ENCODE results near the gene CBLB. TPM values are rescaled to one million over a fixed set of nuclear protein-coding genes. Genes with fewer than 3 reads are reported as not detected.
"Not testable (repeated sequence)": the region's sequence is repeated elsewhere in the genome, so short reads cannot be mapped to it uniquely, and the experiment has no call there.

CBLB gene
- total RNA-seq, 1 donor from 2014 or later = 19.8 TPM

DNA sequence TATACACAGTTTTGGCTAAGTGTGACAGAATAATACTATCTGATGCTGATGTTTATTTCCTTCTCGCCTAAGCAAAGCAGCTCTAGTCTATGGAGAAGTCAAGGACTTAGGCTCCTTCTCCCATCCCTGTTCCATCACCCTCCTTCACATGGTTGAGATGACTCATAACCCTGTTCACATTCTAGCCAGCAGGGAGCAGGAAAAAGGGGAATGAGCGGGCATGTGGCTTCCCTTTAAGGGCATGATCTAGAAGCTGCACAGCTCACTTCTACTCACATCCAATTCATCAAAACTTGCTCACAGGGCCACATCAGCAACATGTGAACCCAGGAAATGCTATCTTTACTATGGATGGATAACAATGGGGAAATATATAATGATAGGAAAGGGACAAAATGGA, 40.9 kb downstream of the CBLB start:
- H3K9me3 ChIP-seq (ENCODE audit: control insufficient read depth in 3 of 3, low read length in 3 of 3) = no peaks in the 10 kb centered on the region
- H3K27ac ChIP-seq (ENCODE audit: low read depth, low read length) = no peak overlapping the region
- H3K27me3 ChIP-seq (ENCODE audit: control insufficient read depth in 3 of 3, insufficient read depth in 3 of 3, low read length in 3 of 3) = no peaks in the 10 kb centered on the region
- H3K4me3 ChIP-seq (ENCODE audit: low read length in 3 of 3) = no peak overlapping the region
- H3K4me1 ChIP-seq (ENCODE audit: control insufficient read depth in 3 of 3, insufficient read depth in 3 of 3, low read length in 3 of 3) = peaks cover 0 to 10% (median 0%) of the 10 kb centered on the region in 3 donors
- peaks cover 0 to 2% (median 0%) of the 10 kb centered on the region in 3 donors for H3K36me3 ChIP-seq (ENCODE audit: control insufficient read depth in 3 of 3, insufficient read depth in 3 of 3, low read length in 3 of 3)
- H3K9ac ChIP-seq (ENCODE audit: low read depth in 1 of 3, low read length in 3 of 3) = no peak overlapping the region

DNA sequence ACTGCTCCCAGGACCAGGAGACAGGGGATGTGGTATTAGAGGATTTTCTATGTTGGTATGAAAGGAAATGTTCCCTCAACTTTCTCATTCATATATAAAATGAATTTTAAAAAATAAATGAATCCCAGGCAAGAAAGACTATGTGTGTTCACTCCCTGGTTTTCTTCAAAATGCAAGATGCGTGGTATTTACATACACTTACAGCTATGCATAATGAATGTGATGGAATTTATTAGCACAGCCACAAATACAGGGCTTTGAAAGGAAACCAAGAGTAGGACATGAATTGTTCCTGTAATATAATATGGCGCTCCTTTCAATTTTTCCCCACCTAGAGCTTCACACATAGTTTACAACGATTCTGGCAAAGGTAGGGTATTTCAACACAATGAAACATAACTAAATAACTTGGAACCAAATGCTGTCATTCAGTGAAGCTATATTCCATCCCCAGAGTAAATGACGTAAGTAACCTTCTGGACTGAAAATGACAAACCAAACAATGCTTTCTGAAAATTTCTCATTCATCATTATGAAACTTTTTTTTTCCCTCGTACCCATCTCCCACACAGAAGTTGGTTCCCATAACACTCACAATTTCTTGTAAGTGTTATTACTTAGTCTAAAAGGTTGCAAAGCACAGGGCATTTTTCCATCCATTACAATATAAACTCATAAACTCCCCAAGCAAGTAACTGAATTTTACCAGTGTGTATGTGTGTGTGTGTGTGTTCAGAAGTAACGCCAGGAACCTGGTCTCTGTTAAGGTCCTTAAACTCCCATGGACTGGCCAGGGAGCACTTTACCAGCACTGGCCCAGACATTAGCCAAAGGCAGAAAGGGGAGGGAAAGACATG, 41.8 kb downstream of the CBLB start:
- peak overlapping the region; percentile 19 for H3K27ac ChIP-seq (ENCODE audit: low read depth, low read length)
- H3K4me3 ChIP-seq (ENCODE audit: low read length in 3 of 3) = no peak overlapping the region
- H3K4me1 ChIP-seq (ENCODE audit: control insufficient read depth in 3 of 3, insufficient read depth in 3 of 3, low read length in 3 of 3) = peaks cover 2 to 19% (median 6%) of the 10 kb centered on the region in 3 donors

GRCh38 chr3:105824129-105824528, 44.7 kb downstream of the CBLB start:
- H3K9me3 ChIP-seq (ENCODE audit: control insufficient read depth in 3 of 3, low read length in 3 of 3) = no peaks in the 10 kb centered on the region
- no peak overlapping the region for H3K4me3 ChIP-seq (ENCODE audit: low read length in 3 of 3)
- no peak overlapping the region for H3K9ac ChIP-seq (ENCODE audit: low read depth in 1 of 3, low read length in 3 of 3)
- peak overlapping the region; percentile 20 for H3K27ac ChIP-seq (ENCODE audit: low read depth, low read length)
- H3K27me3 ChIP-seq (ENCODE audit: control insufficient read depth in 3 of 3, insufficient read depth in 3 of 3, low read length in 3 of 3) = no peaks in the 10 kb centered on the region
- H3K4me1 ChIP-seq (ENCODE audit: control insufficient read depth in 3 of 3, insufficient read depth in 3 of 3, low read length in 3 of 3) = peaks cover 2 to 19% (median 8%) of the 10 kb centered on the region in 3 donors
- no peaks in the 10 kb centered on the region for H3K36me3 ChIP-seq (ENCODE audit: control insufficient read depth in 3 of 3, insufficient read depth in 3 of 3, low read length in 3 of 3)

More for the DNA sequence above, 41.8 kb downstream of the CBLB start:
- Histone ChIP-seq H3K9ac (ENCODE audit: low read depth in 1 of 3, low read length in 3 of 3) (no peak overlapping the region), H3K9me3 (ENCODE audit: control insufficient read depth in 3 of 3, low read length in 3 of 3) (no peaks in the 10 kb centered on the region), H3K36me3 (ENCODE audit: control insufficient read depth in 3 of 3, insufficient read depth in 3 of 3, low read length in 3 of 3) (no peaks in the 10 kb centered on the region), H3K27me3 (ENCODE audit: control insufficient read depth in 3 of 3, insufficient read depth in 3 of 3, low read length in 3 of 3) (no peaks in the 10 kb centered on the region)

DNA sequence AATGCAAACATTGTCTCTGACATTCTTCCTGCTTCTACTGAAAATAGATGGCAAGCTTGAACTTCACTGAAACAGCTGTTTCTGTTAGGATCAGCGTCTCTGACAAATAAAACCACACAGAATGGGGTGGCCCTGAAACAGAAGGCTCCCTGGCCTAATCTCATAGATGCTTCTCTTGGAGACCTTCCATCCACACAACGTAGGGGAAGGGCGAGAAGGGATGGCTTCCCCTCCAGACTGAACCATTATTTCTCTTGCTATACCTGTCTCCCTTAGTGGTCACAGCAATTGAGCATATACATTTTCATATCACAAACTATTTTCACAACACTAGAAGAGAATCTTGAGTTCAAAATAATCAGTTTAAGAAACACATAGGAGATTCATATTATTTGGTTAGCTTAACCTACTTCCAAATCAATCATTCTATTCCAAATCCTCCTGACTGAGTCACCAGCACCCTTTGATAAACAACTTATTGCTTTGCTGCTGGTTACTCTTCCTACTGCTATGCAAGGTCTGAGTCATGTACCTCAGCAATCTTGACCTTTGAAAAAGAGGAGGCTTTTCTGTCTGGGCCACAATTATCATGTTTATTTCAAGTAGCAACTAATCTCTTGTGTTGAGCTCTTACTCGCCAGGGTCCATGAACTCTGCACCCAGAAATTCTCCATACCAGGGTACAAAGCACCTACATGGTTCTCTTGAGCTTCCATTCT, 45.5 kb downstream of the CBLB start:
- no peaks in the 10 kb centered on the region for H3K36me3 ChIP-seq (ENCODE audit: control insufficient read depth in 3 of 3, insufficient read depth in 3 of 3, low read length in 3 of 3)
- H3K4me3 ChIP-seq (ENCODE audit: low read length in 3 of 3) = no peak overlapping the region
- no peaks in the 10 kb centered on the region for H3K27me3 ChIP-seq (ENCODE audit: control insufficient read depth in 3 of 3, insufficient read depth in 3 of 3, low read length in 3 of 3)
- peak overlapping the region; percentile 3 for H3K27ac ChIP-seq (ENCODE audit: low read depth, low read length)
- no peak overlapping the region for H3K9ac ChIP-seq (ENCODE audit: low read depth in 1 of 3, low read length in 3 of 3)
- H3K9me3 ChIP-seq (ENCODE audit: control insufficient read depth in 3 of 3, low read length in 3 of 3) = no peaks in the 10 kb centered on the region
- H3K4me1 ChIP-seq (ENCODE audit: control insufficient read depth in 3 of 3, insufficient read depth in 3 of 3, low read length in 3 of 3) = peaks cover 2 to 19% (median 8%) of the 10 kb centered on the region in 3 donors

GRCh38 chr3:105822171-105823123, 46.4 kb downstream of the CBLB start:
- Histone ChIP-seq H3K4me3 (ENCODE audit: low read length in 3 of 3) (no peak overlapping the region), H3K9me3 (ENCODE audit: control insufficient read depth in 3 of 3, low read length in 3 of 3) (no peaks in the 10 kb centered on the region), H3K4me1 (ENCODE audit: control insufficient read depth in 3 of 3, insufficient read depth in 3 of 3, low read length in 3 of 3) (peaks cover 2 to 19% (median 8%) of the 10 kb centered on the region in 3 donors), H3K27ac (ENCODE audit: low read depth, low read length) (peak overlapping the region; percentile 3), H3K27me3 (ENCODE audit: control insufficient read depth in 3 of 3, insufficient read depth in 3 of 3, low read length in 3 of 3) (no peaks in the 10 kb centered on the region), H3K36me3 (ENCODE audit: control insufficient read depth in 3 of 3, insufficient read depth in 3 of 3, low read length in 3 of 3) (no peaks in the 10 kb centered on the region), H3K9ac (ENCODE audit: low read depth in 1 of 3, low read length in 3 of 3) (no peak overlapping the region)

DNA sequence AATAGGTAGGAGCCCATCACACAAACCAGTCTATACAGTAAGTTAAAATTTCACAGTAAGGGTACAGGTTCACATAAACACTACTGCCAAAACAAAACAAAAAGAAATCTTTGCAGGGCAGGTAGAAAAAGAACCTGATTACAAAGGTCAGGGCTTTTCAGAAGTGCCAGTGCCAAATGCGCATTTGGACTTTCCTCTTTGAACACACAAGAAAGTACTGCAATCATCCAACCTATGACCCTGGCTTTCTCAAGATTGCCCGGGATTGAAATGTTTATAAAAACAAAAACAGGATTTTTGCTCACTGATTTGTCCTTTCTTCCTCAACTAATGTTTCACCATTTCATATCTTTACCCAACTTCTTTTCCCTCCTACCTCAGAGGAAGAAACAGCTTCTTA, 47.4 kb downstream of the CBLB start:
- Histone ChIP-seq H3K27me3 (ENCODE audit: control insufficient read depth in 3 of 3, insufficient read depth in 3 of 3, low read length in 3 of 3) (no peaks in the 10 kb centered on the region), H3K27ac (ENCODE audit: low read depth, low read length) (no peak overlapping the region), H3K36me3 (ENCODE audit: control insufficient read depth in 3 of 3, insufficient read depth in 3 of 3, low read length in 3 of 3) (no peaks in the 10 kb centered on the region), H3K4me1 (ENCODE audit: control insufficient read depth in 3 of 3, insufficient read depth in 3 of 3, low read length in 3 of 3) (peaks cover 2 to 19% (median 8%) of the 10 kb centered on the region in 3 donors), H3K9me3 (ENCODE audit: control insufficient read depth in 3 of 3, low read length in 3 of 3) (no peaks in the 10 kb centered on the region), H3K9ac (ENCODE audit: low read depth in 1 of 3, low read length in 3 of 3) (no peak overlapping the region), H3K4me3 (ENCODE audit: low read length in 3 of 3) (no peak overlapping the region)

- peaks cover 0 to 2% (median 0%) of the 10 kb centered on the region in 3 donors for H3K4me1 ChIP-seq (ENCODE audit: control insufficient read depth in 3 of 3, insufficient read depth in 3 of 3, low read length in 3 of 3)
- H3K9ac ChIP-seq (ENCODE audit: low read depth in 1 of 3, low read length in 3 of 3) = no peak overlapping the region
- H3K27me3 ChIP-seq (ENCODE audit: control insufficient read depth in 3 of 3, insufficient read depth in 3 of 3, low read length in 3 of 3) = no peaks in the 10 kb centered on the region
- H3K27ac ChIP-seq (ENCODE audit: low read depth, low read length) = no peak overlapping the region
- no peaks in the 10 kb centered on the region for H3K9me3 ChIP-seq (ENCODE audit: control insufficient read depth in 3 of 3, low read length in 3 of 3)
- H3K4me3 ChIP-seq (ENCODE audit: low read length in 3 of 3) = no peak overlapping the region
- no peaks in the 10 kb centered on the region for H3K36me3 ChIP-seq (ENCODE audit: control insufficient read depth in 3 of 3, insufficient read depth in 3 of 3, low read length in 3 of 3)
Observed at GRCh38 chr3:105816833-105817232, 52.0 kb downstream of the CBLB start.

DNA sequence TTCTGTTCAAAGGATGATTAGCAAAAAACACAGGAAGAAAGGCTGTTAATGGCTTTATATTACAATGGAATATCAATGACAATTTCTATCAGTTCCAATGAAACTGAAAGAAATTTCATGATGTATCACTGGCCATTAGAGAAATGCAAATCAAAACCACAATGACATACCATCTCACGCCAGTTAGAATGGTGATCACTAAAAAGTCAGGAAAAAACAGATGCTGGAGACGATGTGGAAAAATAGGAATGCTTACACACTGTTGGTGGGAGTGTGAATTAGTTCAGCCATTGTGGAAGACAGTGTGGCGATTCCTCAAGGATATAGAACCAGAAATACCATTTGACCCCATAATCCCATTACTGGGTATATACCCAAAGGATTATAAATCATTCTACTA, 53.5 kb downstream of the CBLB start:
- H3K27me3 ChIP-seq (ENCODE audit: control insufficient read depth in 3 of 3, insufficient read depth in 3 of 3, low read length in 3 of 3); H3K9me3 ChIP-seq (ENCODE audit: control insufficient read depth in 3 of 3, low read length in 3 of 3); H3K4me3 ChIP-seq (ENCODE audit: low read length in 3 of 3); H3K27ac ChIP-seq (ENCODE audit: low read depth, low read length); H3K36me3 ChIP-seq (ENCODE audit: control insufficient read depth in 3 of 3, insufficient read depth in 3 of 3, low read length in 3 of 3); H3K4me1 ChIP-seq (ENCODE audit: control insufficient read depth in 3 of 3, insufficient read depth in 3 of 3, low read length in 3 of 3); H3K9ac ChIP-seq (ENCODE audit: low read depth in 1 of 3, low read length in 3 of 3): not testable (repeated sequence)

DNA sequence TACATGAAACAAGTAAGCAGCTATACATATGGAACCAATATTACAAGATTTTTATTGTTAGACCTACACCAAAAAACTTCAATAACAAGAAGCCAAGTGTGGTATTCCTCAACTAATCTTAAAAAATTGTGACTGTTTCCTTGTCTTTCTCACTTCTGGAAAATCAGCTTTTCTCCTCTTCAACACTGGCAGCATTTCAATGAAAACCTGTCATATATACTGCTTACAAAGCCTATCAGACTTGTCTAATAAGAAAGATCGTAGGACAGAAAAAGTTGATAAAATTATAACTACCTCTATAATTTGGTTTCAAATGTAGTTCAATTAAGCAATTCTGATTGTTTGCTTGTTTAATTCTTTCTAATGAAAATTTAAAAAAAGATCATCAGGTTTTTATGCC, 55.1 kb downstream of the CBLB start:
- Histone ChIP-seq H3K4me3 (ENCODE audit: low read length in 3 of 3) (no peak overlapping the region), H3K27ac (ENCODE audit: low read depth, low read length) (no peak overlapping the region), H3K4me1 (ENCODE audit: control insufficient read depth in 3 of 3, insufficient read depth in 3 of 3, low read length in 3 of 3) (peaks cover 0 to 3% (median 0%) of the 10 kb centered on the region in 3 donors), H3K36me3 (ENCODE audit: control insufficient read depth in 3 of 3, insufficient read depth in 3 of 3, low read length in 3 of 3) (no peaks in the 10 kb centered on the region), H3K9me3 (ENCODE audit: control insufficient read depth in 3 of 3, low read length in 3 of 3) (no peaks in the 10 kb centered on the region), H3K27me3 (ENCODE audit: control insufficient read depth in 3 of 3, insufficient read depth in 3 of 3, low read length in 3 of 3) (no peaks in the 10 kb centered on the region), H3K9ac (ENCODE audit: low read depth in 1 of 3, low read length in 3 of 3) (no peak overlapping the region)
